Measurements from ENCODE around the gene CACNG1.

- TF ChIP-seq CTCF (IDR thresholded peaks at IDR 0.05), result no peak
- no peak for TF ChIP-seq POLR2A (IDR thresholded peaks at IDR 0.05)
- TF ChIP-seq POLR2AphosphoS5 (IDR thresholded peaks at IDR 0.05), result no peak
These were observed 24.5 kb upstream of the CACNG1 start for GRCh38 chr17:67019809-67020208.
